KOPT-K1 (cell line): Measurements from ENCODE around the gene IL2RA.
A peak's percentile ranks its signal among the peaks of the same experiment; 100 is the strongest.

Source experiments
- H3K27ac ChIP-seq: fragments of 200-600 bp; sonication (generic); 2 replicates; pipeline ENCODE4 v1.5.1; 2016; ENCODE audit warnings: antibody characterized with exemption, mild to moderate bottlenecking, low read depth, low read length; ENCODE audit not compliant: poor library complexity, severe bottlenecking
- H3K36me3 ChIP-seq: fragments of 200-600 bp; sonication (generic); 2 replicates; pipeline ENCODE4 v1.5.1; 2017; ENCODE audit warnings: antibody characterized with exemption, mild to moderate bottlenecking, low read length, moderate library complexity; ENCODE audit not compliant: insufficient read depth
- H3K9me3 ChIP-seq: fragments of 200-600 bp; sonication (generic); 2 replicates; pipeline ENCODE4 v1.5.1; 2017; ENCODE audit warnings: antibody characterized with exemption, low read length, mild to moderate bottlenecking; ENCODE audit not compliant: insufficient read depth, poor library complexity, severe bottlenecking

Gene IL2RA

GRCh38 chr10:6089334-6090219 lies 27.4 kb upstream of the IL2RA start:
- Histone ChIP-seq H3K36me3 (peaks cover 1% of the 10 kb centered on the region; the same call in 1 of the 2 replicates), H3K27ac (peak overlapping the region; percentile 86), H3K9me3 (no peaks in the 10 kb centered on the region)

GRCh38 chr10:6088721-6089333 lies 26.7 kb upstream of the IL2RA start, which contains the start of gene RBM17:
TSS of gene RBM17 (plus strand) at chr10:6089034. CDS start at chr10:6097066, 8,032 bp downstream.
- no peaks in the 10 kb centered on the region for H3K9me3 ChIP-seq
- peak within 1 kb of the TSS; percentile 86 for H3K27ac ChIP-seq
- H3K36me3 ChIP-seq, result no peaks in the 10 kb centered on the region; the same call in 1 of the 2 replicates

- H3K27ac ChIP-seq, result no peak overlapping the region
- H3K36me3 ChIP-seq, result no peaks in the 10 kb centered on the region
- peaks cover 8% of the 10 kb centered on the region for H3K9me3 ChIP-seq
Observed at GRCh38 chr10:6086375-6087233, 24.4 kb upstream of the IL2RA start.

GRCh38 chr10:6083523-6084475 lies 21.6 kb upstream of the IL2RA start:
- peaks cover 12% of the 10 kb centered on the region for H3K9me3 ChIP-seq
- no peaks in the 10 kb centered on the region for H3K36me3 ChIP-seq
- H3K27ac ChIP-seq, result no peak overlapping the region

GRCh38 chr10:6082496-6083395 lies 20.6 kb upstream of the IL2RA start:
- Histone ChIP-seq H3K9me3 (peaks cover 12% of the 10 kb centered on the region), H3K27ac (no peak overlapping the region), H3K36me3 (no peaks in the 10 kb centered on the region)

GRCh38 chr10:6080417-6080973 lies 18.3 kb upstream of the IL2RA start:
- H3K36me3 ChIP-seq, result no peaks in the 10 kb centered on the region
- peaks cover 12% of the 10 kb centered on the region for H3K9me3 ChIP-seq
- H3K27ac ChIP-seq, result no peak overlapping the region

- Histone ChIP-seq H3K36me3 (no peaks in the 10 kb centered on the region), H3K27ac (no peak overlapping the region), H3K9me3 (peaks cover 12% of the 10 kb centered on the region)
Observed at GRCh38 chr10:6079044-6079443, 16.9 kb upstream of the IL2RA start.

- no peak overlapping the region for H3K27ac ChIP-seq
- peaks cover 9% of the 10 kb centered on the region for H3K9me3 ChIP-seq
- H3K36me3 ChIP-seq, result no peaks in the 10 kb centered on the region
Observed at GRCh38 chr10:6077071-6077675, 15.0 kb upstream of the IL2RA start.

- Histone ChIP-seq H3K9me3 (no peaks in the 10 kb centered on the region), H3K36me3 (no peaks in the 10 kb centered on the region), H3K27ac (no peak overlapping the region)
Observed at GRCh38 chr10:6074489-6075301, 12.5 kb upstream of the IL2RA start.

- H3K27ac ChIP-seq, result no peak overlapping the region
- H3K36me3 ChIP-seq, result no peaks in the 10 kb centered on the region
- H3K9me3 ChIP-seq, result no peaks in the 10 kb centered on the region
Observed at GRCh38 chr10:6072215-6072934, 10.2 kb upstream of the IL2RA start.

GRCh38 chr10:6071181-6072175 lies 9.3 kb upstream of the IL2RA start:
- no peak overlapping the region for H3K27ac ChIP-seq
- no peaks in the 10 kb centered on the region for H3K9me3 ChIP-seq
- H3K36me3 ChIP-seq, result no peaks in the 10 kb centered on the region
